ENCODE data around the gene RASSF8.

RASSF8 gene

GRCh38 chr12:26126340-26127284, 168.1 kb downstream of the RASSF8 start:
- no peaks in the 10 kb centered on the region for H3K27me3 ChIP-seq (replicated peaks; ENCODE audit: insufficient read depth, low read length)
- peak; percentile 81 for DNase-seq
- H3K4me2 ChIP-seq (ENCODE audit: low read depth, low read length), result peak overlapping the region; percentile 97
- peak overlapping the region; percentile 97 for H3K9ac ChIP-seq (ENCODE audit: low read length)
- no peaks in the 10 kb centered on the region for H3K9me3 ChIP-seq (replicated peaks; ENCODE audit: insufficient read depth, low read length)
- H3F3A ChIP-seq (ENCODE audit: insufficient read depth, low read length), result peaks cover 40% of the 10 kb centered on the region
- H3K27ac ChIP-seq (ENCODE audit: low read length), result peak overlapping the region; percentile 98
- H3K4me1 ChIP-seq (ENCODE audit: low read length), result peaks cover 7% of the 10 kb centered on the region
- no peak for TF ChIP-seq EZH2 (optimal IDR thresholded peaks at IDR 0.05; ENCODE audit: low read depth, low read length)
- TF ChIP-seq, protein P1, sequence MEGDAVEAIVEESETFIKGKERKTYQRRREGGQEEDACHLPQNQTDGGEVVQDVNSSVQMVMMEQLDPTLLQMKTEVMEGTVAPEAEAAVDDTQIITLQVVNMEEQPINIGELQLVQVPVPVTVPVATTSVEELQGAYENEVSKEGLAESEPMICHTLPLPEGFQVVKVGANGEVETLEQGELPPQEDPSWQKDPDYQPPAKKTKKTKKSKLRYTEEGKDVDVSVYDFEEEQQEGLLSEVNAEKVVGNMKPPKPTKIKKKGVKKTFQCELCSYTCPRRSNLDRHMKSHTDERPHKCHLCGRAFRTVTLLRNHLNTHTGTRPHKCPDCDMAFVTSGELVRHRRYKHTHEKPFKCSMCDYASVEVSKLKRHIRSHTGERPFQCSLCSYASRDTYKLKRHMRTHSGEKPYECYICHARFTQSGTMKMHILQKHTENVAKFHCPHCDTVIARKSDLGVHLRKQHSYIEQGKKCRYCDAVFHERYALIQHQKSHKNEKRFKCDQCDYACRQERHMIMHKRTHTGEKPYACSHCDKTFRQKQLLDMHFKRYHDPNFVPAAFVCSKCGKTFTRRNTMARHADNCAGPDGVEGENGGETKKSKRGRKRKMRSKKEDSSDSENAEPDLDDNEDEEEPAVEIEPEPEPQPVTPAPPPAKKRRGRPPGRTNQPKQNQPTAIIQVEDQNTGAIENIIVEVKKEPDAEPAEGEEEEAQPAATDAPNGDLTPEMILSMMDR (IDR thresholded peaks at IDR 0.05; ENCODE audit: low read length), result no peak
- no peak for TF ChIP-seq EZH2phosphoT487 (IDR thresholded peaks at IDR 0.05; ENCODE audit: low read length)
- peak overlapping the region; percentile 77 for H3K4me3 ChIP-seq (ENCODE audit: low read length)
- peaks cover 26% of the 10 kb centered on the region for H3K79me2 ChIP-seq (ENCODE audit: low read length)
- no peaks in the 10 kb centered on the region for H4K20me1 ChIP-seq (ENCODE audit: insufficient read depth, low read length)
- H2AFZ ChIP-seq (ENCODE audit: low read length), result peak overlapping the region; percentile 75
- H3K9me2 ChIP-seq (replicated peaks; ENCODE audit: insufficient read depth, low read length), result no peaks in the 10 kb centered on the region
- no peaks in the 10 kb centered on the region for H3K36me3 ChIP-seq (replicated peaks; ENCODE audit: insufficient read depth, low read length)

- no peaks in the 10 kb centered on the region for H3K36me3 ChIP-seq (replicated peaks; ENCODE audit: insufficient read depth, low read length)
- no peak for DNase-seq
- peak overlapping the region; percentile 97; the same call in 1 of the 2 replicates for H3K9ac ChIP-seq (ENCODE audit: low read length)
- no peaks in the 10 kb centered on the region for H3K9me3 ChIP-seq (replicated peaks; ENCODE audit: insufficient read depth, low read length)
- peak overlapping the region; percentile 97; the same call in 1 of the 2 replicates for H3K4me2 ChIP-seq (ENCODE audit: low read depth, low read length)
- no peak for TF ChIP-seq EZH2phosphoT487 (IDR thresholded peaks at IDR 0.05; ENCODE audit: low read length)
- TF ChIP-seq EZH2 (optimal IDR thresholded peaks at IDR 0.05; ENCODE audit: low read depth, low read length), result no peak
- TF ChIP-seq, protein P1 (IDR thresholded peaks at IDR 0.05; ENCODE audit: low read length), result no peak
- no peaks in the 10 kb centered on the region for H3K9me2 ChIP-seq (replicated peaks; ENCODE audit: insufficient read depth, low read length)
- H2AFZ ChIP-seq (ENCODE audit: low read length), result no peak overlapping the region
- no peaks in the 10 kb centered on the region for H4K20me1 ChIP-seq (ENCODE audit: insufficient read depth, low read length)
- H3K4me3 ChIP-seq (ENCODE audit: low read length), result no peak overlapping the region
- no peaks in the 10 kb centered on the region for H3K27me3 ChIP-seq (replicated peaks; ENCODE audit: insufficient read depth, low read length)
- peaks cover 7% of the 10 kb centered on the region for H3K4me1 ChIP-seq (ENCODE audit: low read length)
- H3K79me2 ChIP-seq (ENCODE audit: low read length), result peaks cover 22% of the 10 kb centered on the region
- peaks cover 40% of the 10 kb centered on the region for H3F3A ChIP-seq (ENCODE audit: insufficient read depth, low read length)
- no peak overlapping the region; the same call in 1 of the 2 replicates for H3K27ac ChIP-seq (ENCODE audit: low read length)
These were observed 168.9 kb downstream of the RASSF8 start for GRCh38 chr12:26127404-26127803.

DNA sequence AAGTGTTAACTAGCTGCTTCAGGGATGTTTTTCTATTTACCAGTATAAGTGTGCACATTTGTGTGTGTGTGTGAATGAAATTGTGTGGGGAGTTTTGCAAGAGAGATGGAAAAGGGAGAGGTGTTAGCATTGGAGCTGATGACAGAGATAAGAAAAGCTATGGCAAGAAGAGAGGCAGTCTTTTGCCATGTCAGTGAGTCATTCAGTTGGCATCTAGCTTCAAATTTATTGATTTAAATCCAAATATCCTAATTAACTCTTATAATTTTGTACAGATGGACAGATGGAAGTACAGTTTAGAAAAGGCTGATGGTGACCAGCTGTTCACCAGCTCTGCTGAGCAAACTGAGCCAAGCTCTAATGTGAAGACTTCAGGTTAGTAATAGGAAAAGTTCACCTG, 169.7 kb downstream of the RASSF8 start:
- Histone ChIP-seq H3K9me3 (replicated peaks; ENCODE audit: insufficient read depth, low read length) (no peaks in the 10 kb centered on the region), H3F3A (ENCODE audit: insufficient read depth, low read length) (peaks cover 35% of the 10 kb centered on the region), H3K27me3 (replicated peaks; ENCODE audit: insufficient read depth, low read length) (no peaks in the 10 kb centered on the region), H3K4me3 (ENCODE audit: low read length) (no peak overlapping the region), H3K4me1 (ENCODE audit: low read length) (peaks cover 7% of the 10 kb centered on the region), H3K79me2 (ENCODE audit: low read length) (peaks cover 16% of the 10 kb centered on the region), H4K20me1 (ENCODE audit: insufficient read depth, low read length) (no peaks in the 10 kb centered on the region), H3K27ac (ENCODE audit: low read length) (no peak overlapping the region), H3K9me2 (replicated peaks; ENCODE audit: insufficient read depth, low read length) (no peaks in the 10 kb centered on the region), H2AFZ (ENCODE audit: low read length) (no peak overlapping the region), H3K36me3 (replicated peaks; ENCODE audit: insufficient read depth, low read length) (no peaks in the 10 kb centered on the region), H3K4me2 (ENCODE audit: low read depth, low read length) (no peak overlapping the region), H3K9ac (ENCODE audit: low read length) (no peak overlapping the region)
- TF ChIP-seq EZH2phosphoT487 (IDR thresholded peaks at IDR 0.05; ENCODE audit: low read length), result no peak
- TF ChIP-seq, protein P1 (IDR thresholded peaks at IDR 0.05; ENCODE audit: low read length), result no peak
- no peak for TF ChIP-seq EZH2 (optimal IDR thresholded peaks at IDR 0.05; ENCODE audit: low read depth, low read length)
- no peak for DNase-seq

All from MM.1S (cell line).